SH-SY5Y (cell line): ENCODE data around the gene FRK.

Source experiments
- GATA2 ChIP-seq: IDR thresholded peaks from 2 replicates; pipeline ENCODE4 v1.6.1; 2011; ENCODE audit warnings: mild to moderate bottlenecking, low read depth, low read length
- GATA3 ChIP-seq: IDR thresholded peaks from 2 replicates; pipeline ENCODE4 v1.6.1; 2011; ENCODE audit warnings: low read depth, mild to moderate bottlenecking, low read length, moderate library complexity

- TF ChIP-seq GATA2 (no peak), GATA3 (no peak)
These were observed 10.0 kb downstream of the FRK start for GRCh38 chr6:116050737-116051136.
